CD4-positive, alpha-beta memory T cell (primary cell): ENCODE measurements around the gene PARL. TPM values are rescaled to one million over a fixed set of nuclear protein-coding genes. Genes with fewer than 3 reads are reported as not detected.

Source experiments
- CTCF ChIA-PET: fragments of 350-600 bp; sonication (Branson Sonifier 250); formaldehyde crosslinking; loops from one replicate; lab custom pipeline; 2021; ENCODE audit warnings: inconsistent platforms; ENCODE audit not compliant: partially characterized antibody; lab: Charles Lee
- POLR2A ChIA-PET: fragments of 350-600 bp; sonication (Branson Sonifier 250); formaldehyde crosslinking; loops from one replicate; lab custom pipeline; 2021; ENCODE audit not compliant: partially characterized antibody; lab: Charles Lee
- DNase-seq, 5 donors: peaks; one replicate each; pipeline versions ENCODE4 v3.0.0 to v3.0.0-alpha.2; 2020 to 2022; ENCODE audit warnings: mixed read lengths in 1 of 5
- H3K27ac ChIP-seq: one replicate; pipeline ENCODE4 v1.7.0; 2013; ENCODE audit warnings: low read depth, low read length
- H3K27me3 ChIP-seq: 2 replicates; pipeline ENCODE4 v1.7.0; 2013; ENCODE audit warnings: mild to moderate bottlenecking, low read length, moderate library complexity; ENCODE audit not compliant: insufficient read depth
- H3K36me3 ChIP-seq: 2 replicates; pipeline ENCODE4 v1.7.0; 2013; ENCODE audit warnings: mild to moderate bottlenecking, low read length, moderate library complexity; ENCODE audit not compliant: insufficient read depth
- H3K4me1 ChIP-seq: 2 replicates; pipeline ENCODE4 v1.7.0; 2013; ENCODE audit warnings: mild to moderate bottlenecking, low read length, moderate library complexity; ENCODE audit not compliant: insufficient read depth
- H3K4me3 ChIP-seq, 2 donors: one replicate each; pipeline ENCODE4 v1.7.0; 2013; ENCODE audit warnings: low read length in 2 of 2, mild to moderate bottlenecking in 1 of 2
- H3K9me3 ChIP-seq, 2 donors: one replicate each; pipeline ENCODE4 v1.7.0; 2013; ENCODE audit warnings: low read length in 2 of 2, control low read depth in 1 of 2; ENCODE audit not compliant: control insufficient read depth in 1 of 2
- H3K27ac Mint-ChIP-seq, 7 donors: one replicate each; pipeline ENCODE4 v1.8.0; 2020 to 2021; ENCODE audit warnings: mixed read lengths in 7 of 7, mild to moderate bottlenecking in 6 of 7, inconsistent platforms in 3 of 7, moderate library complexity in 3 of 7
- H3K27me3 Mint-ChIP-seq, 2 donors: one replicate each; pipeline ENCODE4 v1.8.0; 2020 to 2021; ENCODE audit warnings: mixed read lengths in 2 of 2
- H3K36me3 Mint-ChIP-seq, 2 donors: one replicate each; pipeline ENCODE4 v1.8.0; 2020 to 2021; ENCODE audit warnings: mixed read lengths in 2 of 2, inconsistent platforms in 1 of 2, mild to moderate bottlenecking in 1 of 2
- H3K4me1 Mint-ChIP-seq, 4 donors: one replicate each; pipeline ENCODE4 v1.8.0; 2020 to 2021; ENCODE audit warnings: mixed read lengths in 4 of 4, mild to moderate bottlenecking in 1 of 4
- H3K4me3 Mint-ChIP-seq, 8 donors: one replicate each; pipeline ENCODE4 v1.8.0; 2020 to 2021; ENCODE audit warnings: mixed read lengths in 8 of 8, mild to moderate bottlenecking in 7 of 8, moderate library complexity in 6 of 8, inconsistent platforms in 3 of 8
- H3K9me3 Mint-ChIP-seq, 8 donors: one replicate each; pipeline ENCODE4 v1.8.0; 2020 to 2021; ENCODE audit warnings: mixed read lengths in 8 of 8, mild to moderate bottlenecking in 5 of 8, inconsistent platforms in 3 of 8, moderate library complexity in 1 of 8
- intact Hi-C: fragments of 100-400 bp; cut with micrococcal nuclease; formaldehyde crosslinking; loops from one replicate; pipeline ENCODE4 v1.15.1; 2023
- polyA plus RNA-seq, 2 donors: library from polyadenylated mRNA; unstranded; fragments of 300-500 nt; fragmentation: Illumina TruSeq; gene quantifications; one replicate each; pipeline ENCODE4 v1.2.3, GENCODE V29; 2021
- total RNA-seq, 2 experiments: library from RNA; stranded (reverse); gene quantifications; one replicate each; pipeline ENCODE4 v1.2.3, GENCODE V29; 2021

PARL gene
- total and polyA plus RNA-seq, 4 experiments from 2014 or later: 46.9 to 168 (median 75.1) TPM

- Histone ChIP-seq H3K27me3 (no peaks in the 10 kb centered on the region), H3K27ac (no peak overlapping the region), H3K9me3 (no peaks in the 10 kb centered on the region), H3K4me3 (no peak overlapping the region), H3K4me1 (no peaks in the 10 kb centered on the region), H3K36me3 (no peaks in the 10 kb centered on the region)
- no peaks in the 10 kb centered on the region for H3K4me1 Mint-ChIP-seq
- ChIA-PET CTCF (interaction anchor here (1.0 kb wide), 1 partner anchor 10 kb away, joined by 3 read pairs; no protein-coding TSS in a partner anchor), POLR2A (no interaction called here)
- intact Hi-C loops: no loop called here
- H3K36me3 Mint-ChIP-seq: no peaks in the 10 kb centered on the region
- no peaks in the 10 kb centered on the region for H3K9me3 Mint-ChIP-seq
- H3K27me3 Mint-ChIP-seq: no peaks in the 10 kb centered on the region
- no peak for DNase-seq
- H3K4me3 Mint-ChIP-seq: no peak overlapping the region
- H3K27ac Mint-ChIP-seq: no peak overlapping the region
Measured at GRCh38 chr3:183912895-183913579, 28.4 kb upstream of the PARL start.

GRCh38 chr3:183911763-183912506 is 27.3 kb upstream of the PARL start:
- intact Hi-C loops: no loop called here
- no peaks in the 10 kb centered on the region for H3K4me1 ChIP-seq
- Mint-ChIP-seq H3K4me3 (no peak overlapping the region), H3K4me1 (no peaks in the 10 kb centered on the region), H3K27me3 (no peaks in the 10 kb centered on the region), H3K27ac (peak overlapping the region in 1 of 7 donors; percentile 67), H3K36me3 (no peaks in the 10 kb centered on the region), H3K9me3 (no peaks in the 10 kb centered on the region)
- no peak for DNase-seq
- no peak overlapping the region for H3K4me3 ChIP-seq
- no peak overlapping the region for H3K27ac ChIP-seq
- no peaks in the 10 kb centered on the region for H3K27me3 ChIP-seq
- POLR2A ChIA-PET: no interaction called here
- CTCF ChIA-PET: interaction anchor here (0.7 to 1.6 kb wide), 5 partner anchors 9 to 64 kb away, joined by 3 to 4 read pairs (median 3); no protein-coding TSS in a partner anchor
- H3K36me3 ChIP-seq: no peaks in the 10 kb centered on the region
- no peaks in the 10 kb centered on the region for H3K9me3 ChIP-seq

GRCh38 chr3:183911087-183911486 is 26.4 kb upstream of the PARL start:
- no peak for DNase-seq
- POLR2A ChIA-PET: no interaction called here
- no peaks in the 10 kb centered on the region for H3K27me3 Mint-ChIP-seq

GRCh38 chr3:183909030-183909600 is 24.4 kb upstream of the PARL start:
- H3K4me3 ChIP-seq: no peak overlapping the region
- POLR2A ChIA-PET: no interaction called here
- H3K9me3 ChIP-seq: no peaks in the 10 kb centered on the region
- no peaks in the 10 kb centered on the region for H3K27me3 ChIP-seq
- no peaks in the 10 kb centered on the region for H3K27me3 Mint-ChIP-seq
- no peak overlapping the region for H3K27ac Mint-ChIP-seq
- H3K9me3 Mint-ChIP-seq: no peaks in the 10 kb centered on the region
- H3K27ac ChIP-seq: no peak overlapping the region
- CTCF ChIA-PET: interaction anchor here (0.5 kb wide), 1 partner anchor 378 kb away, joined by 3 read pairs; no protein-coding TSS in a partner anchor
- no peaks in the 10 kb centered on the region for H3K36me3 Mint-ChIP-seq
- intact Hi-C loops: no loop called here
- no peaks in the 10 kb centered on the region for H3K4me1 ChIP-seq
- no peaks in the 10 kb centered on the region for H3K36me3 ChIP-seq
- no peaks in the 10 kb centered on the region for H3K4me1 Mint-ChIP-seq
- no peak for DNase-seq
- H3K4me3 Mint-ChIP-seq: no peak overlapping the region

More at GRCh38 chr3:183911087-183911486, 26.4 kb upstream of the PARL start:
- no peaks in the 10 kb centered on the region for H3K9me3 ChIP-seq
- no peaks in the 10 kb centered on the region for H3K36me3 ChIP-seq
- no peaks in the 10 kb centered on the region for H3K9me3 Mint-ChIP-seq
- no peaks in the 10 kb centered on the region for H3K4me1 ChIP-seq
- H3K4me3 ChIP-seq: no peak overlapping the region
- CTCF ChIA-PET: interaction anchor here (1.4 to 1.6 kb wide), 2 partner anchors 8 to 13 kb away, joined by 3 to 4 read pairs; no protein-coding TSS in a partner anchor
- no peaks in the 10 kb centered on the region for H3K36me3 Mint-ChIP-seq
- intact Hi-C loops: no loop called here
- no peaks in the 10 kb centered on the region for H3K27me3 ChIP-seq
- H3K27ac ChIP-seq: no peak overlapping the region
- no peak overlapping the region for H3K27ac Mint-ChIP-seq
- H3K4me3 Mint-ChIP-seq: no peak overlapping the region
- no peaks in the 10 kb centered on the region for H3K4me1 Mint-ChIP-seq

GRCh38 chr3:183907911-183908331 is 23.2 kb upstream of the PARL start:
- Mint-ChIP-seq H3K4me1 (no peaks in the 10 kb centered on the region), H3K36me3 (no peaks in the 10 kb centered on the region), H3K9me3 (no peaks in the 10 kb centered on the region), H3K27ac (no peak overlapping the region), H3K27me3 (no peaks in the 10 kb centered on the region), H3K4me3 (no peak overlapping the region)
- ChIA-PET CTCF (no interaction called here), POLR2A (no interaction called here)
- intact Hi-C loops: no loop called here
- H3K9me3 ChIP-seq: no peaks in the 10 kb centered on the region
- no peaks in the 10 kb centered on the region for H3K4me1 ChIP-seq
- DNase-seq: no peak
- no peak overlapping the region for H3K4me3 ChIP-seq
- no peaks in the 10 kb centered on the region for H3K36me3 ChIP-seq
- H3K27ac ChIP-seq: no peak overlapping the region
- H3K27me3 ChIP-seq: no peaks in the 10 kb centered on the region

GRCh38 chr3:183907176-183907575 is 22.5 kb upstream of the PARL start:
- Mint-ChIP-seq H3K9me3 (no peaks in the 10 kb centered on the region), H3K27me3 (no peaks in the 10 kb centered on the region), H3K36me3 (no peaks in the 10 kb centered on the region), H3K4me3 (no peak overlapping the region), H3K4me1 (no peaks in the 10 kb centered on the region), H3K27ac (no peak overlapping the region)
- H3K4me3 ChIP-seq: no peak overlapping the region
- intact Hi-C loops: no loop called here
- ChIA-PET CTCF (no interaction called here), POLR2A (no interaction called here)
- DNase-seq: no peak
- no peaks in the 10 kb centered on the region for H3K9me3 ChIP-seq
- no peak overlapping the region for H3K27ac ChIP-seq
- no peaks in the 10 kb centered on the region for H3K36me3 ChIP-seq
- H3K4me1 ChIP-seq: no peaks in the 10 kb centered on the region
- H3K27me3 ChIP-seq: no peaks in the 10 kb centered on the region

- H3K36me3 ChIP-seq: no peaks in the 10 kb centered on the region
- H3K27ac ChIP-seq: no peak overlapping the region
- H3K27me3 Mint-ChIP-seq: peaks cover 2 to 3% of the 10 kb centered on the region in 2 donors
- H3K9me3 ChIP-seq: no peaks in the 10 kb centered on the region
- H3K27ac Mint-ChIP-seq: no peak overlapping the region
- no peaks in the 10 kb centered on the region for H3K36me3 Mint-ChIP-seq
- H3K4me3 ChIP-seq: no peak overlapping the region
- no peaks in the 10 kb centered on the region for H3K4me1 ChIP-seq
- no peaks in the 10 kb centered on the region for H3K9me3 Mint-ChIP-seq
- H3K4me3 Mint-ChIP-seq: no peak overlapping the region
- CTCF ChIA-PET: interaction anchor here (0.9 to 2.3 kb wide), 2 partner anchors 11 to 13 kb away, joined by 4 to 9 read pairs; no protein-coding TSS in a partner anchor
- no peaks in the 10 kb centered on the region for H3K27me3 ChIP-seq
- no peaks in the 10 kb centered on the region for H3K4me1 Mint-ChIP-seq
- POLR2A ChIA-PET: no interaction called here
- DNase-seq: no peak
- intact Hi-C loops: no loop called here
Measured at GRCh38 chr3:183906234-183906921, 21.7 kb upstream of the PARL start.
